Measurements from ENCODE around the gene EMP1.
A peak's percentile ranks its signal among the peaks of the same experiment; 100 is the strongest.

EMP1 gene, protein sequence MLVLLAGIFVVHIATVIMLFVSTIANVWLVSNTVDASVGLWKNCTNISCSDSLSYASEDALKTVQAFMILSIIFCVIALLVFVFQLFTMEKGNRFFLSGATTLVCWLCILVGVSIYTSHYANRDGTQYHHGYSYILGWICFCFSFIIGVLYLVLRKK

GRCh38 chr12:13196130-13196921 is at the start of gene EMP1:
Gene EMP1, plus strand, starts transcription at chr12:13196726. Its CDS starts 14,785 bp downstream, at chr12:13211511.
- peak; percentile 46 to 52 for DNase-seq (ENCODE audit: extremely low read depth in 1 of 2, low read depth in 1 of 2)

DNA sequence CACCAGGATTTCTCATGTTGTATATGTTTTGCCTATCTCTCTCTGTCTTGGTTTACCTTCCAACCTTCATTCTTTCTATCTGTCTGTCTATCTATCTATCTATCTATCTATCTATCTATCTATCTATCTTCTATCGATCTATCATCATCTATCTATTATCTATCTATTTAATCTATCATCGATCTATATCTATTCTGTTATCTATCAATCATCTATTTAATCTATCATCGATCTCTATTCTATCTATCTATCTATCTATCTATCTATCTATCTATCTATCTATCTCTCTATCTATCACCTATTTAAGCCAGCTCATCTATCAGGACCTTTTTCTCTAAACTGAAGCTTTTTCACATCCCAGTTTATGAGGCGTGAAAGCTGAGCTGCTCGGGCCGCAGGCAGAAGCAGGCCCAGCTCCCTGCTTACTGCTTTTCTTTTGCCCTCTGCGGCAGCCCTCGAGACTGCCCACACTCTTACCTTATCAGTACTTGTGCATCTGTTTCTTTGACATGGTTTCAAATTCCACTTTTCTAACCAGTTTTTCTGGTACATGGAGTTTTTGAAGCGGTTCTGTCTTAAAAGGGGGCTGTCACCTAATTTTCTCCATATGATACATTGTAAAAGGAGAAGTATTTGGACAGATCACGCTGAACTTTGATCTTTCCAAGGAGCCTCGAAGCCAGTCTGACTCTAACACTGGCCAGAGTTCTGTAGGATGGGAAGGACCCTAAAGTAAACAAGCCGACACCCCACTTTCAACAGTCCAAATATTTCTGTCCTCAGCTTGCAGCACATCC is 48.6 kb upstream of the EMP1 start:
- no peak for DNase-seq (ENCODE audit: extremely low read depth in 1 of 2, low read depth in 1 of 2)

DNA sequence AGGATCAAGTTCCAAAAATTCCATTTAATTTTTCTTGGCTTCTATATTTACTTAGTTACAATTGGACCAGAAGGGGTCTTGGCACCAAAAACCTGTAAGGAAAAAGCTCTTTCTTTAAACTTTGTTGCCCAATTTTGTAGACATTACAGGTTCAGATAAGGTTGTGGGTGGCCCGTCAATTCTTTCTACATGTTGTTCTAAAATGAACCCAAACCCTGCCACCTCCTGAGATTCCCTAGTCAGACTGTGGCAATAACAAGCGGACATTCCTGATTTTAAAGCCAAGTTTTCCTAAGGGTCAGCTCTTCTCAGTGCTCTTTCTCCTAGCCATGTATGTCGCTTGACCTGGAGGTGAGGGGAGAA is 48.1 kb upstream of the EMP1 start:
- no peak for DNase-seq (ENCODE audit: extremely low read depth in 1 of 2, low read depth in 1 of 2)

DNA sequence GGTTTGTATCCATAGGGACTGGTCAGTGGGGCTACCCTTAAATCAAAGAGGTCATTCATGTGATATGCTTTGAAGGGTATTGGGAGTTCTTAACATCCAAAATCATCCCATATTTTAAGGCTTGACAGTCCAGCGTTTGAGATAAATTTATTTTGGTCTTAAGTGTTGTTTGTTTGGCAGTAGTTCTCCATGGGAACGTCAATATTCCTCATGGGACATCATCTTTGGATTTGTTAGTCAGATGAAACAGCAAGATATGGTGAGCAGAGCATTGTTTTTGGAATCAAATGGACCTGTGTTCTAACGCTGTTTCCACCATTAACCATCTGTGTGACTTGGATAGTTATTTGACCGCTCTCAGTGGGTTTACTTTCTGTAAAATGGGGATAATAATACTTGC is 47.1 kb upstream of the EMP1 start:
- DNase-seq (ENCODE audit: extremely low read depth in 1 of 2, low read depth in 1 of 2), result no peak

- DNase-seq (ENCODE audit: extremely low read depth in 1 of 2, low read depth in 1 of 2), result no peak
These were observed 44.2 kb upstream of the EMP1 start for GRCh38 chr12:13152281-13152680.

DNA sequence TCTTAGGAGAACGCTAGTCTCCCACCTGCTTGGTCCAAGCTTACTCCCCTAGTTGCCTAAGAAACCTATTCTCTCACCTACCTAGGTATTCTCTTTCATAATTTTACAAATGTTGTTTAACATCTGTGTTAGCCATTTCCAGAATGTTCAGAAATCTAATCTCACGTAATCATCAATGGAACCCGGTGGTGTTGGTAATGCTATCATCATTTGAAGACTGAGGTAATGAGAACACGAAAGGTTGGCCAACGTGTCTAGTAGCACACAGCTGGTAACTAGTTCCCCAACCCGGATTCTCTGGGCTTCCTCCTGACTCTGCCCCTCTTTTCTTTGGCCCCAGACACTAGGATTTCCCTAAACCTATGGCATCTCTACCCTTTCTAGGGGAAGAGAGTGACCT is 43.8 kb upstream of the EMP1 start:
- no peak for DNase-seq (ENCODE audit: extremely low read depth in 1 of 2, low read depth in 1 of 2)

DNA sequence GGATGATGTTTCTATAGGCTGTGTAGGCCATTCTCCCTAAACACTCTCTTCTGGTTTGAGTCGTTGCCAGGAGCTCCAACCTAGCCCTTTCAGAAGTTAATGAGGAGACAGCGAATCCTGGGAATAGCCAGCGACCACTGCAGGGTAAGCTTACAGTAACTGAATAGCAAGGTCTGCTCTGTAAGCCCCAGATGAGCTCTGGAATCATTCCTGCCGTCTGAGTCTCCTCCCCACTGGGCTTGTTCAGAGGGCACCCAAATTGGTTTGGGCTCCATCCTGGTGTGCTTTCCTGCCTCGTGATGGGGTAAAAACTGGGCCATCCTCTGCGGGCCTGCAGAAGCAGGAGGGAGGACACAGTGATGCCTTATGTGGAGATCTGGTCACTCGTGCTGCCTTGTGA is 43.3 kb upstream of the EMP1 start:
- no peak for DNase-seq (ENCODE audit: extremely low read depth in 1 of 2, low read depth in 1 of 2)

DNA sequence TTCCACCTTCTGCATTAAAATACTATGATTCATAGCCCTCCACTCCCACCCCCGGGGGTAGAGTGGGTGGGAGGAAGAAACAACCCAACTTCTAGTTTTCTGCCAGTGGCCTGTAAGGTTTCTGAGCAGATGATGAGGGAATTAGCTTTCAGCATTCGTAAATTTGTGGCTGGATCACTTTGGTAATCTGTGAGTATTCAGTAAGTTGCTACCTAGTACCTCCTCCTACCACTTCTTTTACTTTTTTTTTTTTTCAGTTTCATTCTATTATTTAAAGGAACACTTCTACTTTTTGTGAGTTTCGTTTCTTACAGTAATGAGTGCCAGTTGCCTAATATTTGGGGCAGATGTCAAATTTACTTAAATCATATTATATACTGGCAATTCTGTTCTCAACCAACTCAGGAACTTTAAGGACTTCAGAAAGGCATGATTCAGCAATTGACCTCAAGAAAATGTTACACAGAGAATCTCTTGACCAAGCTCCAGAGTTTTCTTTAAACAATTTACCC is 42.4 kb upstream of the EMP1 start:
- DNase-seq (ENCODE audit: extremely low read depth in 1 of 2, low read depth in 1 of 2), result no peak

- no peak for DNase-seq (ENCODE audit: extremely low read depth in 1 of 2, low read depth in 1 of 2)
These were observed 41.7 kb upstream of the EMP1 start for GRCh38 chr12:13154831-13155230.

DNA sequence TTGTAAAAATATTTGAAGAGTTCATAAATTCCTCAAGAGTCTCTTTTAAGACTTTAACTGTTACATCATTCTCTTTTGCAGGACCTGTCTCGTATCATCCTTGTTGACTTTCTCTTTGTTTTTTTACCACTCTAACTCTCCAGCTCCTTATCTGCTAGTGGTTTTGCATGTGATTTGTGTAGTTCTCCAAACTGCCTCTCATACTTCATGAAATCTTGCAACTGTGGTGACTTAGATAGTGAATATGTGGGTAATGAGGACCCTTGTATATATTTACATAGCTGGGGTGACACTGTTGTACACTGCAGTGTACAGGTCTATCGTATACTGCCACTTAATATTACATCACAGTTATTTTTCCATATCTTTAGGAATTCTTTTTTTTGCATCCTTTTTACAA is 40.2 kb upstream of the EMP1 start:
- no peak for DNase-seq (ENCODE audit: extremely low read depth in 1 of 2, low read depth in 1 of 2)

- no peak for DNase-seq (ENCODE audit: extremely low read depth in 1 of 2, low read depth in 1 of 2)
These were observed 35.4 kb upstream of the EMP1 start for GRCh38 chr12:13161172-13161571.

DNA sequence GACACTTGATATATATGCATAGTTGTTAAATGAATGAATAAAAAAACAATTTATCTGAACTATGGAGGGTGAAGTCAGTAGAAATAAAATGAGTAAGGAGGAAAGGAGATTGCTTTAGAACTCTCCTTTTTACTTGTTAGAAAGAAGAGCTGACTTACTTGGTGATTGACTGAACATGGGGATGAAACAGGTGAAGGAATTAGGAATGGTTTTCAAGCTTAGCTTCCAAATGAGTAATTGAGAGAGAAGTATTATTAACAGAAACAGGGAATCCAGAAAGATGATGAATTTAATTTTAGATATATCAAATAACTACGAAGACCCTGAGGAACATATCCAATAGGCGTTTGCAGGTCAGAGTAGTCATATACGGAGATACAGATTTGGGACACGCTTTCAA is 33.6 kb upstream of the EMP1 start:
- DNase-seq (ENCODE audit: extremely low read depth in 1 of 2, low read depth in 1 of 2), result no peak

- no peak for DNase-seq (ENCODE audit: extremely low read depth in 1 of 2, low read depth in 1 of 2)
These were observed 32.5 kb upstream of the EMP1 start for GRCh38 chr12:13163868-13164635.

DNA sequence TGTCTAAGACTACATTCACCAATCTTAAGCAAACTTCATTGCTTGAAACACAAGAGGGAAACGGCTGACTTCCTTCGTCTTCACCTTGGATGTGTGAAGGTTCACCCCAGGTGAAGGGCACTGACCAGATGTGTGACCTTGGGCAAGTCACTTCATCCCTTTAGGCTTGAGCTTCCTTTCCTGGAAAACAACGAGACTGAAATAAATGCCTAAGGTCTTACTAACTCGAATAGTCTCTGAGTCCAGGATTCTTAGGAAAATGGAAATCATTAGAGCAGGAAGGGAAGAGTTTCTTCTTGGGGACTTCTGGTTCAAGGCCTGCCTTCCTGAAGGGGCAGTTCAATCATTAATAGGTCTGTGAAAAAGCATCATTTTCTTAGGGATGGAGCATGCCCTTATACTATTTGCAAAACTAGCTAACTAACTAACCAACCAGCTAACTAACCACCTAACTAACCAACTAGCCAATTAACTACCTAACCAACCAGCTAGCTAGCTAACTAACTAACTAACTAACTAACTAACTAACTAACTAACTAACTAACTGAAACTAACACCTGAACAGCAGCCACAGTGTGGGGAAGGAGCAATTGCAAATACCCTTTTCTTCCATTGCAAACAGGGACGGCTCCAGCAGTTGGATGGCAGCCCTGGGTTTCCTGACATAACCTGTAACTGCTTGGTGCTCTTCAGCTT is 31.5 kb upstream of the EMP1 start:
- DNase-seq (ENCODE audit: extremely low read depth in 1 of 2, low read depth in 1 of 2), result no peak

- DNase-seq (ENCODE audit: extremely low read depth in 1 of 2, low read depth in 1 of 2), result peak; percentile 47 to 54
These were observed 30.9 kb upstream of the EMP1 start for GRCh38 chr12:13165617-13166041.

DNA sequence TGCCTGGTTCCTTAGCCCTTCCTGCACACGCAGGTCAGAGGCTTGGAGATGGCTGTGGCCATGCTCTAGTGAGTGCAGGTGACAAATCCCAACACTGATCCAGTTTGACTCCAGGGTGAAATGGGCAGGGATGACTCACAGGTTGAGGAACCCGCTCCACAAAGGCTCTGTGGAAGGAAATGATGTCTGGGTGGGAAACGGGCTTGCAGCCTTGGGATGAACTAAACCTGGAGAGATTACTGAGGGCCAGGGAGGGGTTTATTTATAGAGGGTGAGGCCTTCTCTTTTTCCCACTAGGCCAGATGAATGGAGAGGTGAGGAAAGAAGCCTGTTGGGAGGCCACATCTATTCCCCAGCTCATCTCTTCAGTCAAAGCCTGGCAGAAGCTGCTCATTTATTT is 29.3 kb upstream of the EMP1 start:
- DNase-seq (ENCODE audit: extremely low read depth in 1 of 2, low read depth in 1 of 2), result no peak

DNA sequence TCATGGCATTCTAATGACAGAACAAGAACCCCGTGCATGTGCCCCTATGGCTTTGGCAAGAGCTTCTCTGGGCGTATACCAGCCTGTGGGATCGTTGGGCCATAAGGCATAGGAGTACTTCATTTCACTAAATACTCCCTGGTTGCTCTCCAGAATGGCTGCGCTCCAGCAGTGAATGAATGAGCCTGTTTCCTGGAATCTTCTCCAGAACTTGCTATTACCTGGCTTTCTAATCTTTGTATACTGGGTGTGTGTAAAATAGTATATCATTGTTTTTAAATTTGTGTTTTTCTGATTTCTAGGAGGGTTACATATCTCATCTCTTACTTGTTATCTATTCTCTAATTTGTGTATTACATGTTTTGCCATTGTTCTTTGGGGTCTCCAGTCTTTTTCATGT is 28.6 kb upstream of the EMP1 start:
- no peak for DNase-seq (ENCODE audit: extremely low read depth in 1 of 2, low read depth in 1 of 2)

GRCh38 chr12:13169272-13169671 is 27.3 kb upstream of the EMP1 start:
- no peak for DNase-seq (ENCODE audit: extremely low read depth in 1 of 2, low read depth in 1 of 2)

DNA sequence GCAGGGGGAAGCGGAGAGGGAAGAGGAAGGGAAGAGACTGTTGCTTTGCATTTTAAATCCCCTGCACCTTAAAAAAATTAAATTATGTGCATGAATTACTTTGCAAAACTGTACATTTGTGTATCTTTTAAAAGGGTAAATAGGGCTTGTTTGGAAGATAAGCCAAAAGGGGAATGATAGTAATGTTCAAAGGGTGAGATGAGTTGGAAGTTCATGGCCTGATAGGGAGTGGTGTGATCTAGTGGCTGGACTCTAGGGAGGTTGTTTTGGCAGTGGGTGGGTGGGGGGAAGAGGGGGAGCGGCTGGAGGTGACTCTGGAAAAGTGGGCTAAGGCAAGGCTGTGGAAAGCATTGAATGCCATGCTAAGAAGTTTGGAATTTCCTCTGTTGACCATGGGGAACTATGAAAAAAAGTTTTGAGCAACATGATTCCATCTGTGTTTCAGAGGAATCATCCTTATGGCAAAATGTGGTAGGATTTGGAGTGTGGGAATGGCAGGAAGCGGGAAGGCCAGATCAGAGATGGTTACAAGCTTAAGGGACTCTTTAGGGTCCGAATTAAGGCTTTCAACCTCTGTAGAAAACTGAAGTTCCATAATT is 25.5 kb upstream of the EMP1 start:
- DNase-seq (ENCODE audit: extremely low read depth in 1 of 2, low read depth in 1 of 2), result no peak

Measured in activated CD8-positive, alpha-beta memory T cell treated with anti-CD3 and anti-CD28 coated beads for 1 hour (primary cell).